Type B pancreatic cell (in vitro differentiated cells): ENCODE data around the gene SRA1. TPM values are rescaled to one million over a fixed set of nuclear protein-coding genes. Genes with fewer than 3 reads are reported as not detected.

ENCODE experiments used
- DNase-seq: peaks from one replicate; pipeline ENCODE4 v3.0.0; 2021; ENCODE audit warnings: mixed read lengths; ENCODE audit not compliant: unreplicated experiment; ENCODE audit errors: extremely low spot score
- H3K27ac Mint-ChIP-seq: 2 replicates; pipeline ENCODE4 v1.8.0; 2021; ENCODE audit warnings: mild to moderate bottlenecking, mixed read lengths
- H3K27me3 Mint-ChIP-seq: 2 replicates; pipeline ENCODE4 v1.8.0; 2021; ENCODE audit warnings: mixed read lengths
- H3K36me3 Mint-ChIP-seq: 2 replicates; pipeline ENCODE4 v1.8.0; 2021; ENCODE audit warnings: mixed read lengths
- H3K4me1 Mint-ChIP-seq: one replicate; pipeline ENCODE4 v1.8.0; 2021; ENCODE audit warnings: mixed read lengths; ENCODE audit not compliant: unreplicated experiment
- H3K4me3 Mint-ChIP-seq: 2 replicates; pipeline ENCODE4 v1.8.0; 2021; ENCODE audit warnings: mild to moderate bottlenecking, mixed read lengths
- H3K9me3 Mint-ChIP-seq: 2 replicates; pipeline ENCODE4 v1.8.0; 2021; ENCODE audit warnings: mixed read lengths
- CTCF ChIP-seq: fragments of 200-600 bp; sonication (generic); conservative IDR thresholded peaks from 2 replicates; pipeline ENCODE4 v1.5.0; 2021; ENCODE audit warnings: antibody characterized with exemption, mild to moderate bottlenecking
- total RNA-seq: library from RNA; stranded (reverse); gene quantifications from 2 replicates; pipeline ENCODE4 v1.2.1, GENCODE V29; 2021; ENCODE audit warnings: low replicate concordance

The SRA1 gene
- total RNA-seq, 1 donor from 2014 or later = 36.3 TPM

GRCh38 chr5:140576776-140577201 is 19.5 kb upstream of the SRA1 start:
- Mint-ChIP-seq H3K27me3 (peaks cover 1% of the 10 kb centered on the region), H3K4me3 (no peak overlapping the region), H3K36me3 (no peaks in the 10 kb centered on the region)

DNA sequence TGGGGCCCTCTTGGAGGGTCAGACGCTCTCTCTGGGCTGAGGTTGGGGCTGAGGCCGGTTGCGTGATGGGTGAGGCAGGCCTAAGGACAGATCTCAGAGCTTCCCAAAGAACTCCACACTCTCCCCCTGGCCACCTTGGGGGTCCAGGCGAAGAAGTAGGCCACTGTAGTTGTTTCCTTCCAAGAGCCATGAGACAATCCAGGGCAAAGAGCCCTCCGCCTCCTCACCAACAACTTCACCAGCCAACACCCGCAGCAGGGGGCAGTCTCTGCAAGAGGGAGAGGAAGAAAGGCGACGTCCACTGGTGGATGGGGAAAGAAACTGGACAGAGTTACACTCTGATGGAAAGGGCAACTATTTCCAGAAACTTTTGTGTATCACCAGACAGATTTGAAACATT is 18.0 kb upstream of the SRA1 start:
- Mint-ChIP-seq H3K27ac (no peak overlapping the region), H3K4me1 (peaks cover 6% of the 10 kb centered on the region), H3K36me3 (no peaks in the 10 kb centered on the region), H3K4me3 (no peak overlapping the region), H3K9me3 (no peaks in the 10 kb centered on the region), H3K27me3 (no peaks in the 10 kb centered on the region)
- TF ChIP-seq CTCF = peak; percentile 26
- DNase-seq = no peak

More at GRCh38 chr5:140576776-140577201, 19.5 kb upstream of the SRA1 start:
- DNase-seq = no peak
- no peak for TF ChIP-seq CTCF
- peaks cover 6% of the 10 kb centered on the region for H3K4me1 Mint-ChIP-seq
- H3K9me3 Mint-ChIP-seq = no peaks in the 10 kb centered on the region
- H3K27ac Mint-ChIP-seq = no peak overlapping the region

GRCh38 chr5:140574165-140574564 is 16.9 kb upstream of the SRA1 start:
- no peak for DNase-seq
- Mint-ChIP-seq H3K27ac (no peak overlapping the region), H3K4me3 (no peak overlapping the region), H3K27me3 (no peaks in the 10 kb centered on the region), H3K36me3 (no peaks in the 10 kb centered on the region), H3K9me3 (no peaks in the 10 kb centered on the region), H3K4me1 (peaks cover 6% of the 10 kb centered on the region)
- TF ChIP-seq CTCF = no peak

DNA sequence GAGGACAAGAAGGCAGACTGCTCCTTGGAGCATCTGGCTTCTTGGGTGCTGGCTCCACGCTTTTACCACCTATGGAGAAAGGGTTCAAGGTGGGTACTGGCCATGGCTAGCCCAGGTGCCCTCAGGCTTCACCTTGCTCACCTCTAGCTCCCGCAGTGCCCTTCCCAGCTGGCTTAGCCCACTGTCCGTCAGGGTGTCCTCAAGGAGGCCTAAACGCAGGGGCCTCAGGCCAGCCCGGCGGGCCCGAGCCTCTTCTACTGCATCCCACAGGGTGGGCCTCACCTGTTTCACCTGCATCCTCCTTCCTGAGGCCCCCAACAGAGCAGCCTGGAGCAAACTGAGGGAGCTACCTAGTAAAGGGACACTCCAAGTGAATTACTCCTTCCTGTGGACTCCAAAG is 16.4 kb upstream of the SRA1 start:
- TF ChIP-seq CTCF = no peak
- Mint-ChIP-seq H3K27me3 (no peaks in the 10 kb centered on the region), H3K4me3 (no peak overlapping the region), H3K4me1 (peaks cover 6% of the 10 kb centered on the region), H3K9me3 (no peaks in the 10 kb centered on the region), H3K36me3 (no peaks in the 10 kb centered on the region), H3K27ac (no peak overlapping the region)
- DNase-seq = no peak

- peaks cover 6% of the 10 kb centered on the region for H3K4me1 Mint-ChIP-seq
- H3K36me3 Mint-ChIP-seq = peaks cover under 1% of the 10 kb centered on the region
- no peak overlapping the region for H3K4me3 Mint-ChIP-seq
- no peak for DNase-seq
- no peaks in the 10 kb centered on the region for H3K27me3 Mint-ChIP-seq
- H3K27ac Mint-ChIP-seq = no peak overlapping the region
- TF ChIP-seq CTCF = no peak
- H3K9me3 Mint-ChIP-seq = no peaks in the 10 kb centered on the region
Measured at GRCh38 chr5:140571105-140571504, 13.8 kb upstream of the SRA1 start.

- no peaks in the 10 kb centered on the region for H3K27me3 Mint-ChIP-seq
- no peak for DNase-seq
- peaks cover 11% of the 10 kb centered on the region for H3K4me1 Mint-ChIP-seq
- H3K27ac Mint-ChIP-seq = no peak overlapping the region
- peaks cover 4% of the 10 kb centered on the region for H3K36me3 Mint-ChIP-seq
- H3K9me3 Mint-ChIP-seq = no peaks in the 10 kb centered on the region
- TF ChIP-seq CTCF = no peak
- no peak overlapping the region for H3K4me3 Mint-ChIP-seq
Measured at GRCh38 chr5:140570488-140570887, 13.2 kb upstream of the SRA1 start.
